HG03354 (cell line): ENCODE data around the gene C11orf87.

ENCODE experiments used
- ATAC-seq: cut with Tn5 transposase; IDR thresholded peaks from one replicate; pipeline ENCODE4 v1.9.1; 2021; ENCODE audit warnings: mild to moderate bottlenecking; ENCODE audit not compliant: unreplicated experiment, poor library complexity, severe bottlenecking

The C11orf87 gene

GRCh38 chr11:109421981-109422869 lies at the start of gene C11orf87:
Gene C11orf87, plus strand, starts transcription at chr11:109422190. Its CDS starts 1,444 bp downstream, at chr11:109423634.
- no peak for ATAC-seq

DNA sequence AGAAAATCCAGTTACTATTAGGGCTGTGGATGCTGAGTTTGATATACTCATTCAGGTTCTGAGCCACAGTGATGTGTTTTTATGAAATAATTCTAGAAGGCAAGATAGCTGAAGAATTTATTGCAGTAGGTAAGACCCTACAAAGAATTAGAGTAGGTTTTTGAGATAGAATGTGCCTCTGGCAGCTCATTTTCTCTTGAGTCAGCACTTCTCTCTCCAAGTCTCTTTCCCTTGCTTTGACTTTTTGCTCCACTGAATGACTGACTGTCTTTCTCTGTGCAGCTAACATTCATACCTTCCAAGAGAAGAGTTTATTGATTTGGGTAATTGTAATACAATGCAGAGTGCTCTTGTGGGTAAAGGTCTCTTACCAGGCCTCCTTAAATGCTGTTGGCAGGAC lies 48.0 kb upstream of the C11orf87 start:
- no peak for ATAC-seq

GRCh38 chr11:109374441-109374840 lies 47.5 kb upstream of the C11orf87 start:
- ATAC-seq: no peak

DNA sequence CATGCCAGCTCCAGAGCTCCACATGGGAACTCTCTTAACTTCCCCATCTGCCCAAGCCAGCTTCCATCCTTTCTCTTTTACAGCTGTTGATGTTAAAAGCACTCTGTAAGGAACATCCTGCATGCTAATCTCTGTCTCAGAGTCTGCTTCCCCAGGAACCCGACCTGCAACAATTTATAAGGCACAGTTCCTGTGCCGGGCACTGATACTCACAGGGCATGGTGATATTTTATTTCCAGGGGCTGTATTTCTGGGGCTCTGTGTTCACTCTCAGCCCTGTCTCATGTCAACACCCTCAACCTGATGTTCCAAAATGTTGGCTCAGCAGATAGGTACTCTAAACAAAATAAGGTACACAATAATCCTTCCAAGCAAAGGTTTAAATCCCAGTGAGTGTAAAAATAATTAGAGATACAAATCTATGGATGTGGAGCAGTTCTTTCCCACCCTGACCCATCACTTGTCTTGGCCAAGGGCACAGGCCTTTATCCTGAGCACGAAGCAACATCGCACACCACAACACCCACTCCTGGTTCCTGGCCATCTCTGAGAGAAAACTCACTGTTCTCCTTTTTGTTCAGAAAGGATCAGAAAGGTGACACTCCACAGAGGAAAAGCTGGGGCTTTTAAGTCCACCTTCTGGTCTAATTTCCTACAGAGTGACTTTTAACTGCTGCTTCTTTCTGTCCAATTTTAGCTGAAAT lies 44.8 kb upstream of the C11orf87 start:
- ATAC-seq: no peak

DNA sequence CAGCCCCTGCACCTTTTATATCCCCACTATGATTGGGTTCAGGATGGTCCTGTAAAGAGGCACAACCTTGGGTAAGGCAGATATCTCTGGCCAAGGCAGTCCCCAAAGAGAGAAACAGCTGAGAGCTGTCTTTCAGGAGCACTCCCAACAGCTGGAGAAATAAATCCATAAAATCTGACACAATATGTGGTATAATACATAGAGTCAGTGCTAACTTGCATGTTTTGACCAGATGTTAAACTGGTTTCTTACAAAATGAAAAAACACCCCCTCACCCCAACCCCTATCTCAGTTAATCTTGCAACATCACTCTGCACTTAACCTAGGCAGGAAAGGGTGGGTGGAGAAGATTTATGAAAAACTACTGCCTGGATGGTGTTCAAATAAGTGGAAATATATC lies 44.0 kb upstream of the C11orf87 start:
- ATAC-seq: no peak

DNA sequence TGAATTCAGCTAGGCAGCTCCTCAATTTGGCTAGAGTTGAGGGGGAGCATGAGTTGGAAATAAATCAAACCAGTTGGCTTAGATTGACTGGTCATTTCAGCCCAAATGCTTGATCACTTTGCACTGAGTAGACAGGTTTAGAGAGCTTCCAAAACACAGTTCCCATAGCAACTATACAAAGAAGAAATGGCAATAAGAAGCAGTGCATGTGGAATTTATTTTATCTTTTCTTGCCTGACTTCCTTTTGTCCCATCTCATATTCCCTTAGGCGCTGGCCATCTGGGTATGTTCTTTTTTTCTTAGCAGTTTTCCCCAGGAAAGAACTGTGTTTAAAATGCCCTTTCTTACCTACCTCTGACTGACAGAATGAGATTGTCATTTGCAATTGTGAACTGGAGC lies 38.7 kb upstream of the C11orf87 start:
- ATAC-seq: no peak

- no peak for ATAC-seq
Measured at GRCh38 chr11:109384873-109385272, 37.1 kb upstream of the C11orf87 start.

DNA sequence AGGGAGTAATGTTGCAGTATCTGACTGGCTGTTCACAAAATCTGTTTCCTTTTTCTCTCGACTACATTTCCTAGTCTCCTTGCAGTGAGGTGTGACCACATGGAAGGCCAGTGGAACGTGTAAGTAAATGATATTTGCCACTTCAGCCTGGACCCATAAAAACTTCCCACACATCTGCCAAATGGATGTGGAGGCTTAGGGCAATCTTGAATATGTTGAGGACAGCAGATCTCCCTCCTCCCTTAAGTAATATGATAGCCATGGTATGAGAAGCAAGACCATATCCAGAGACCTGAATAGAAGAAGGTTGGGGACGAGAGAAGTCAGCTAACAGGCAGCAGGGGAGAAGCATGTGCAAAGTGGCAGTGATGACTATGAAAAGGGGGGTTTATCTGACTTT lies 33.0 kb upstream of the C11orf87 start:
- ATAC-seq: no peak

- no peak for ATAC-seq
Measured at GRCh38 chr11:109390752-109391151, 31.2 kb upstream of the C11orf87 start.

DNA sequence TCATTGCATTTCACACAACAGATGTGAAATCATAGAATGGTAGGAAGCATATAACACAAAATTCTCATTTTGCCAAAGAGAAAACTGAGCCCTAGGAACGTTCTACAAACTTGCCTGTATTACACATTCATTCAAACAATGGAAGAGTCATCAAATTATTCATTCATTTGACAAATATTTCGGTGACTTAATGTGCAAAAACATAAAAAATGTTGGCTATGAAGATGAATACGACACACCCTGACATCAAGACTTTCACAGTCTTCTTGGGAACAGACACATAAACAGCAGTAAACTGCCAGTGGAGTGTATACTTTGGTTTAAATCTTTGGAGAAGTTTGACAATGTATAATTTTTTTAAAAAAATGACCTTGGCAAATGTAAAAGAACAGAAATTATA lies 20.4 kb upstream of the C11orf87 start:
- no peak for ATAC-seq

DNA sequence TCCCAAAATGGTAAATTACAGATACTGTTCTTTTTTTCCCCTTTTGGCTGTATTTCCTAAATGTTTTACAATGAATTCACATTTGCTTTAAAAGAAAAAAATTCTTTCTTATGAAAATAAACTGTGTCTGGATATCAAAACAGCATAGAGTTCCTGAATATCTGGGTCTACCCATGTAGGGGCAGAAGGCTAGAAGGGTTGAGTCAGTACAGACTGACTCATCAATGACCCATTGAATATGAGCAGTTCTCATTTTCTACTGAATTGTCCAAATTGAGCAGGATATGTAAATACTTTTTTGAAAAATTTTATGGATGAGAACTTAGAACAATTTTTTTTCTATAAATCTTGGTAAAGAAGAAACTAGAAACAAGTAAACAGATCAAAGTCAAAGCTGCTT lies 16.3 kb upstream of the C11orf87 start:
- no peak for ATAC-seq

- ATAC-seq: no peak
Measured at GRCh38 chr11:109416601-109417000, 5.4 kb upstream of the C11orf87 start.

- ATAC-seq: no peak
Measured at GRCh38 chr11:109422870-109423465, 978 bp downstream of the C11orf87 start.

DNA sequence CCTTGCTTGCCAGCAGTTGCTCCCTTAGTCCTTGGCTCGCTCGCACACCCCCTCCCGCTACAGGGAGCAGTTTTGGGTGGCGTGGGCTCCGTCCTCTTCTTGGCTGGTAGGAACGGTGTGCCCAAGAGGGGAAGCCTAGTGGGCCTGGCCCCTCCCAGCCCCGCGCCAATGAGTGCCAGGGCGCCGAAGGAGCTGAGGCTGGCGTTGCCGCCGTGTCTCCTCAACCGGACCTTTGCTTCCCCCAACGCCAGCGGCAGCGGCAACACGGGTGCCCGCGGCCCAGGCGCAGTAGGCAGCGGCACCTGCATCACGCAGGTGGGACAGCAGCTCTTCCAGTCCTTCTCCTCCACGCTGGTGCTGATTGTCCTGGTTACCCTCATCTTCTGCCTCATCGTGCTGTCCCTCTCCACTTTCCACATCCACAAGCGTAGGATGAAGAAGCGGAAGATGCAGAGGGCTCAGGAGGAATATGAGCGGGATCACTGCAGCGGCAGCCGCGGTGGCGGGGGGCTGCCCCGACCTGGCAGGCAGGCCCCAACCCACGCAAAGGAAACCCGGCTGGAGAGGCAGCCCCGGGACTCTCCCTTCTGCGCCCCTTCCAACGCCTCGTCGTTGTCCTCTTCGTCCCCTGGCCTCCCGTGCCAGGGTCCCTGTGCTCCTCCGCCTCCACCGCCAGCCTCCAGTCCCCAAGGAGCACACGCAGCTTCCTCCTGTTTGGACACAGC lies 1.6 kb downstream of the C11orf87 start:
- no peak for ATAC-seq

- ATAC-seq: no peak
Measured at GRCh38 chr11:109424901-109425300, 2.9 kb downstream of the C11orf87 start.

DNA sequence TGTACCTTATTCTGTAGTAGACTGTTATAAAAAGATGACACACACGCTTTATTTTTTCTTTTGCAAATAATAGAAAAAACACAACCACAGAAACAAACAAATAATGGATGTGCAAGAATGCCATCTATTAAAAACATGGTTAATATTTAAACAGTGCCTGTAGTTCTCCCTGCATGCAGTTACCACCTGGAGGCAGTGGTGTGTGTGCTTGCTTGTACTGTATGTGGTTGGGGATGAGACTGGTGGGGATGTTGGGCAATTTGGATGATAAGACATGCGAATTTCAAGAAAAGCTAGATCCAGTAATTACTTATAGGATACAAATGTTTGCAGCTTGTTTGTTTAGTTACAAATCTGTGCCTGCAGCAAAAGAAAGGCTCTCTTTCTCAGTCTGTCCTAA lies 3.6 kb downstream of the C11orf87 start:
- ATAC-seq: no peak

DNA sequence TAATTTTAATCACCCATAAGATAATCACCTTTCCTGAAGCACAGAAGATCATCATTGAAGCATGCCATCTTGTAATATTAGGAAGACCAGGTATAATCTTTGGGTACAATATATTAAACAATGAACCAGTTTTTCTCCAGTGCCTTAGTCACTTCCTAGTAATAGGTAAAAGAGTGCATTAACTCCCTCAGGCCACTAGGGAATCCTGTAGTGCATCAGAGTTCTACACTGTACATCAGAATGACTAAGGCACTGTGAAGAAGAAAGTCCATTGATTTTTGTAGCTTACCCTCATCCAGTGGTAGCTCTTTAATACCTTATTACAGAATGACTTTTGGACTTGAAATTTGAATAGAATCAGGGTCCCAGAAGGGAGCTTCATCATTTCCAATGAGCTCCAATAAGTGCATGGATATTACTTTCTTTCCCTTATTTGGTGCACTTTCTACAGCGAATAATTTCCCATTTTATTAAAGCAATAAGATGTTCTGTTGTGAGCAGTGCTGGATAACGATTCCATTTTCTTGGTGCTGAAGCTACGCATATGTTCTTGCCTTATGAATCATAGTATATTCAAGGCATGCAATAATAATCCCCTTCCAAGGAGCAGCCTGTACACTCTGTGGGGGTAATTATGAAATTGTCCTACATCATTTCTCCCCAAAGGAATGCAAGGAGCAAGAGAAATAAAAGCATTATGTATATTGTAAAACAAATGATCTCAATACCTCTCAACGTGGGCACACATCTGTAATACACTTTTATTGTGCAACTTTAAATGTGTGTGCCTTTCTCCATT lies 4.7 kb downstream of the C11orf87 start:
- ATAC-seq: peak; percentile 58

- ATAC-seq: no peak
Measured at GRCh38 chr11:109432105-109432504, 10.1 kb downstream of the C11orf87 start.

DNA sequence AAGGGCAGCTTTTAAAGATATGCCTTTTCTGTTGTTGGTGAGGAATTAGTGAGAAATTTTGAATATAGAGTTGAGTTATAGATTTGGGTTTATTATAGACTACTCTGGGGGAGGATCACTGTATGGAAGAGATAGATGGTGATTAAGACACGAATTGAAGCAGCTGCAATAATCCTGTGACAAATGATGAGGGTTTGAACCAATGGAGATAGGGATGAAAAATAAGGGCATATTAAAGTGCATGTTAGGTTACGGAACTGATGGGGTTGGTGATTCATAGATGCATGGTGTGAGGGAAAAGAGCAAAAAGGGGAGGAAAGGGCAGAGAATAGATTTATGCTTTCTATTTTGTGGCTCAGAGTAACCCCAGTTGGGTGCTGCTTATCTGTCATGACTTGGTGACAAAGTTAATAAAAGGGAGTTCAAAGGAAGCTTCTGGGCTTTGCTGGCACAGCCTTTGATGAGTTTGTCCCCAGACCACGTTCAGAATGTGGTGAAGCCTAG lies 11.8 kb downstream of the C11orf87 start:
- no peak for ATAC-seq
